ENCODE results near the gene MEF2B. TPM values are rescaled to one million over a fixed set of nuclear protein-coding genes. Genes with fewer than 3 reads are reported as not detected.

Gene MEF2B
- total RNA-seq, 1 experiment from 2014 or later = 1.3 TPM

- H4K91ac ChIP-seq (ENCODE audit: insufficient read length, low read depth, low read length) = no peak overlapping the region
- H4K5ac ChIP-seq (ENCODE audit: insufficient read length, low read depth, low read length) = no peak overlapping the region
- peaks cover 82% of the 10 kb centered on the region for H3K27me3 Mint-ChIP-seq (ENCODE audit: low read depth)
- no peak overlapping the region for H3K4me3 Mint-ChIP-seq
- H2BK20ac ChIP-seq (ENCODE audit: low read depth, low read length, poor library complexity, severe bottlenecking) = no peak overlapping the region
- no peak overlapping the region for H3T11ph ChIP-seq (ENCODE audit: low read length)
- H2BK15ac ChIP-seq (ENCODE audit: low read depth, low read length) = no peak overlapping the region
- no peaks in the 10 kb centered on the region for H3K79me1 ChIP-seq (ENCODE audit: insufficient read depth, low read depth, low read length, poor library complexity, severe bottlenecking)
- H2BK120ac ChIP-seq (ENCODE audit: low read depth, low read length, poor library complexity, severe bottlenecking) = no peak overlapping the region
- no peaks in the 10 kb centered on the region for H3K36me3 Mint-ChIP-seq (ENCODE audit: insufficient read depth in 1 of 3, low read depth in 3 of 3)
- H3K14ac ChIP-seq (ENCODE audit: insufficient read depth, low read length) = no peak overlapping the region
- TF ChIP-seq, protein P1, sequence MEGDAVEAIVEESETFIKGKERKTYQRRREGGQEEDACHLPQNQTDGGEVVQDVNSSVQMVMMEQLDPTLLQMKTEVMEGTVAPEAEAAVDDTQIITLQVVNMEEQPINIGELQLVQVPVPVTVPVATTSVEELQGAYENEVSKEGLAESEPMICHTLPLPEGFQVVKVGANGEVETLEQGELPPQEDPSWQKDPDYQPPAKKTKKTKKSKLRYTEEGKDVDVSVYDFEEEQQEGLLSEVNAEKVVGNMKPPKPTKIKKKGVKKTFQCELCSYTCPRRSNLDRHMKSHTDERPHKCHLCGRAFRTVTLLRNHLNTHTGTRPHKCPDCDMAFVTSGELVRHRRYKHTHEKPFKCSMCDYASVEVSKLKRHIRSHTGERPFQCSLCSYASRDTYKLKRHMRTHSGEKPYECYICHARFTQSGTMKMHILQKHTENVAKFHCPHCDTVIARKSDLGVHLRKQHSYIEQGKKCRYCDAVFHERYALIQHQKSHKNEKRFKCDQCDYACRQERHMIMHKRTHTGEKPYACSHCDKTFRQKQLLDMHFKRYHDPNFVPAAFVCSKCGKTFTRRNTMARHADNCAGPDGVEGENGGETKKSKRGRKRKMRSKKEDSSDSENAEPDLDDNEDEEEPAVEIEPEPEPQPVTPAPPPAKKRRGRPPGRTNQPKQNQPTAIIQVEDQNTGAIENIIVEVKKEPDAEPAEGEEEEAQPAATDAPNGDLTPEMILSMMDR (conservative IDR thresholded peaks at IDR 0.05) = no peak
- no peaks in the 10 kb centered on the region for H4K20me1 ChIP-seq (ENCODE audit: control insufficient read depth, insufficient read depth, insufficient read length)
- no peaks in the 10 kb centered on the region for H3K79me2 ChIP-seq (ENCODE audit: insufficient read depth, low read length)
- peaks cover 4 to 7% of the 10 kb centered on the region in 2 experiments for H3K4me1 Mint-ChIP-seq
- H4K8ac ChIP-seq (replicated peaks; ENCODE audit: insufficient read length, low read depth, low read length) = no peak overlapping the region
- H3K9me3 ChIP-seq (ENCODE audit: control insufficient read depth, low read depth, low read length) = no peaks in the 10 kb centered on the region
- no peak overlapping the region for H3K9ac ChIP-seq (ENCODE audit: extremely low read depth, insufficient read length, low read length)
- H3K23ac ChIP-seq (ENCODE audit: insufficient read length, low read depth, low read length) = no peak overlapping the region
- H2BK5ac ChIP-seq (ENCODE audit: insufficient read length, low read length) = no peak overlapping the region
- no peak overlapping the region for H2AFZ ChIP-seq (ENCODE audit: low read length)
- no peak overlapping the region for H3K18ac ChIP-seq (ENCODE audit: insufficient read length, low read depth, low read length)
- peaks cover 0 to 7% of the 10 kb centered on the region in 2 experiments; a peak in 3 of 5 replicates for H3K9me3 Mint-ChIP-seq
- no peak overlapping the region for H3K4ac ChIP-seq (ENCODE audit: low read depth, low read length)
- H2BK12ac ChIP-seq (ENCODE audit: insufficient read length, low read depth, low read length) = no peak overlapping the region
- peaks cover 7% of the 10 kb centered on the region; the same call in 1 of the 2 replicates for H3K27me3 ChIP-seq (ENCODE audit: insufficient read depth, low read length)
- H3K27ac Mint-ChIP-seq = no peak overlapping the region
- no peak overlapping the region for H2AK5ac ChIP-seq (ENCODE audit: insufficient read length, low read length)
- no CpG with 5 or more reads among the region's 21 CpGs for WGBS (ENCODE audit: extremely low coverage, insufficient read length, low lambda C conversion rate)
- no peak overlapping the region for H3K27ac ChIP-seq (ENCODE audit: insufficient read length, low read depth, low read length)
- DNase-seq = no peak
- H3K56ac ChIP-seq (ENCODE audit: insufficient read length, low read depth, low read length) = no peak overlapping the region
- peaks cover 3% of the 10 kb centered on the region for H3K23me2 ChIP-seq (ENCODE audit: insufficient read length, low read depth, low read length, poor library complexity, severe bottlenecking)
- no peak overlapping the region for H3K4me2 ChIP-seq (ENCODE audit: insufficient read depth, insufficient read length, low read length)
- peaks cover 1% of the 10 kb centered on the region; the same call in 1 of the 2 replicates for H3K4me1 ChIP-seq (ENCODE audit: insufficient read depth, low read length)
These were observed 48.8 kb upstream of the MEF2B start for GRCh38 chr19:19218911-19219310.

All from H9 (cell line).